Pancreas (tissue), 10 donors: Measurements from ENCODE around the gene LEPR. TPM values are rescaled to one million over a fixed set of nuclear protein-coding genes. Genes with fewer than 3 reads are reported as not detected.
A peak's percentile ranks its signal among the peaks of the same experiment; 100 is the strongest.

ENCODE experiments used
- ATAC-seq, 4 donors: fragments of 200-7000 bp; cut with Tn5 transposase; one replicate each; pipeline versions ENCODE4 v1.8.0 to v1.9.1; 2020; ENCODE audit warnings: mild to moderate bottlenecking in 4 of 4, moderate library complexity in 4 of 4
- DNase-seq, 6 donors: peaks; one replicate each; pipeline ENCODE4 v3.0.0-alpha.2; 2020
- FAIRE-seq: peaks from 2 replicates; lab custom pipeline; 2012; peaks lifted over from hg19 to GRCh38; lab: Jason Lieb, UNC
- H3K27ac ChIP-seq, 4 donors: fragments of 200-600 bp; sonication (generic); 1 replicate in 3 of 4; 2 replicates in 1 of 4; pipeline versions ENCODE4 v1.5.0 to v1.8.0; 2020
- H3K27me3 ChIP-seq, 4 donors: fragments of 200-600 bp; one replicate each; pipeline ENCODE4 v1.8.0; 2021
- H3K36me3 ChIP-seq, 3 donors: fragments of 200-600 bp; sonication (generic) in 1 of 3; one replicate each; pipeline versions ENCODE4 v1.5.0 to v1.8.0; 2020 to 2021
- H3K4me1 ChIP-seq, 3 donors: fragments of 200-600 bp; one replicate each; pipeline ENCODE4 v1.8.0; 2021
- H3K4me3 ChIP-seq, 4 donors: fragments of 200-600 bp; sonication (generic) in 2 of 4; one replicate each; pipeline versions ENCODE4 v1.5.0 to v1.8.0; 2020 to 2021
- H3K9me3 ChIP-seq, 4 donors: fragments of 200-600 bp; one replicate each; pipeline ENCODE4 v1.8.0; 2021
- WGBS, 2 donors: extraction: QIAGEN DNeasy Blood & Tissue Kit; methylation state at CpG; one replicate each; pipeline ENCODE4 v1.1.7; 2013; 5-methylcytosine and 5-hydroxymethylcytosine counted together
- intact Hi-C, 3 donors: fragments of 100-400 bp; cut with DNase I; formaldehyde crosslinking; loops; one replicate each; pipeline versions ENCODE4 v1.11.1 to v1.14.2; 2022
- polyA plus RNA-seq, 2 donors: library from polyadenylated mRNA; stranded (reverse); fragments of 200-250 nt; gene quantifications; one replicate each; pipeline ENCODE4 v1.2.3, GENCODE V29; 2013
- total RNA-seq, 6 donors: library from RNA; stranded (reverse); fragmentation: NEBNext Ultra II Directional in 4 of 6; extraction: Animal tissue kit (Norgen Biotek cat#: 25700) in 4 of 6; gene quantifications; one replicate each; pipeline versions ENCODE4 v1.2.1 to v1.2.4, GENCODE V29; 2021 to 2023
- TF ChIP-seq, protein P1 (sequence below), 4 donors: fragments of 200-600 bp; sonication (generic) in 3 of 4; IDR thresholded peaks; one replicate each; pipeline versions ENCODE4 v1.5.0 to v1.8.0; 2021; ENCODE audit warnings: antibody characterized with exemption in 4 of 4
- donor health status: healthy with polysubstance abuse.
- donor health status: DM: no; HTN: no; CAD: no; lungs with moderate emphysema.
- donor health status: DM: no; HTN: no; CAD: no.
- donor health status: control.
- donor health status: control.
- donor health status: Bipolar disorder and iron deficiency.
- donor health status: DM: yes; HTN: yes; CAD: no.
- donor health status: DM: no; HTN: no; CAD: no.
- donor health status: DM: no; HTN: no; CAD: no.
- donor health status: DM: yes; HTN: yes; CAD: no.

Gene LEPR
- total and polyA plus RNA-seq, 8 donors = 0.95 to 5.1 (median 2.6) TPM

DNA sequence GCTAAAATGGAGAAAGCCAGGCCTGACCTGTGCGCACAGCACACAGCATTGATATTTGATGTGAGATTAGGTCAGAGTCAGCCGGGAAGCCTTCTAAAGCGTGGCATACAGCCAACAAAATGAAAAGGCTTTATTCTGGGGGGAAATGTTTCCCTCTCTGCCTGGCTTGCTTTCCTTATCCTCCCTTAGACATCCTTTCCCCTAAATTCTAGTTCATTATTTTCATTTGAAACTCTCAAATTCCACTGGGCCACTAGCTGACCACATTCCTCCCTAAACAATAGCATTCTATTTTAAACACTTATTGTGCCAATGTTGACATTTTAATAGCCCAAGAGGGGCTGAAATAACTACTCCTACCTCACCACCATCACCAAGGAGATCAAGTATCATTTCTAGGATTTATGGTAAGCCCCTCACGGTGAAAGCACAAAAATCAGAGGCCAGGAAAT is 49.4 kb downstream of the LEPR start:
- H3K36me3 ChIP-seq = no peaks in the 10 kb centered on the region
- no peak overlapping the region for H3K4me3 ChIP-seq
- no peak overlapping the region for H3K27ac ChIP-seq
- H3K4me1 ChIP-seq = peaks cover 0 to 16% (median 9%) of the 10 kb centered on the region in 3 donors
- H3K9me3 ChIP-seq = no peaks in the 10 kb centered on the region
- FAIRE-seq (no peak), DNase-seq (no peak), ATAC-seq (peak in 2 of 4 donors; percentile 11 to 57)
- WGBS, 2 donors = 68 to 71% methylated on average over 4 of the region's 4 CpGs
- intact Hi-C loops = no loop called here
- TF ChIP-seq, protein P1, sequence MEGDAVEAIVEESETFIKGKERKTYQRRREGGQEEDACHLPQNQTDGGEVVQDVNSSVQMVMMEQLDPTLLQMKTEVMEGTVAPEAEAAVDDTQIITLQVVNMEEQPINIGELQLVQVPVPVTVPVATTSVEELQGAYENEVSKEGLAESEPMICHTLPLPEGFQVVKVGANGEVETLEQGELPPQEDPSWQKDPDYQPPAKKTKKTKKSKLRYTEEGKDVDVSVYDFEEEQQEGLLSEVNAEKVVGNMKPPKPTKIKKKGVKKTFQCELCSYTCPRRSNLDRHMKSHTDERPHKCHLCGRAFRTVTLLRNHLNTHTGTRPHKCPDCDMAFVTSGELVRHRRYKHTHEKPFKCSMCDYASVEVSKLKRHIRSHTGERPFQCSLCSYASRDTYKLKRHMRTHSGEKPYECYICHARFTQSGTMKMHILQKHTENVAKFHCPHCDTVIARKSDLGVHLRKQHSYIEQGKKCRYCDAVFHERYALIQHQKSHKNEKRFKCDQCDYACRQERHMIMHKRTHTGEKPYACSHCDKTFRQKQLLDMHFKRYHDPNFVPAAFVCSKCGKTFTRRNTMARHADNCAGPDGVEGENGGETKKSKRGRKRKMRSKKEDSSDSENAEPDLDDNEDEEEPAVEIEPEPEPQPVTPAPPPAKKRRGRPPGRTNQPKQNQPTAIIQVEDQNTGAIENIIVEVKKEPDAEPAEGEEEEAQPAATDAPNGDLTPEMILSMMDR (IDR thresholded peaks at IDR 0.05) = no peak
- H3K27me3 ChIP-seq = no peaks in the 10 kb centered on the region

Other genes starting within 250 kb of the LEPR start
- 1 to 10 TPM in 5 of 6 donors, under 1 TPM in 1; 0.88 to 2.8 (median 1.9) TPM for gene DNAJC6, start 111.1 kb upstream of the LEPR start, total RNA-seq
- 1 to 10 TPM in 1 of 2 donors, under 1 TPM in 1; 0.46 to 4.3 TPM for gene DNAJC6, start 111.1 kb upstream of the LEPR start, polyA plus RNA-seq
- 10 to 100 TPM; 25.4 to 45.5 (median 36.0) TPM for gene LEPROT, start within 50 bp of the LEPR start, total RNA-seq
- gene LEPROT, start within 50 bp of the LEPR start, polyA plus RNA-seq = 10 to 100 TPM; 16.9 to 24.1 TPM